Measurements from ENCODE around the gene SNUPN.

DNA sequence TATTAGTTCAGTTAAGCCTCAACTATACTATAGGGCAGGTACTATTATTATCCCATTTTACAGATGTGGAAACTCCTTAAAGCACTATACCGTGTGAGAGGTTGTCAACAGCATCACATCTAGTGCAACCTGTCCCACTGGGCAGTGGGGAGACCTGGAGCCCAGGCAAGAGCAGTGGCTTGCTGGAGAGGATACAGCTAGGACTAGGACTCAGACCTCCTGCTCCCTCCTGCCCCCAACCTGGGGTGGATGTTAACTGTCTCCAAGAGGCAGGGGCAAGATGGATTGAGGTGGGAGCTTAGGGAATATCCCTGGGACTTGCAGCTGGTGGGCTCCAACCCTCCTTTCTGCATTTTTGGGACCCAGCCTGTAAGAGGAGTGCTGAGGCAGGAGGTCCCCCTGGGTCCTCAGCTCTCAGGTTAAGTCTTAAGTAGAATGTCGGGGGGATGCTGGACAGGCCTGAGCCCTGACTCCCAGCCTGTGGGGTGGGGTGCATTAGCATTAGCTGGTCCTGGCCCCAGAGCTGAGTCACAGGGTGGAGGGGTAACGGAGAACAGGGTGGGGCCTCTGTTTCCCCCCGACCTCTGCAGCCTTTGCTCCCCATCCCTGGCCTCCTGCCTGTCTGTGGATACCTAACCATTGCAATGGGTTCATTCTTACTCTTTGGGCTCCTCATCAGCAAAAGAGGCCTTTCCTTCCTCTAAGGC lies 28.8 kb upstream of the SNUPN start:
- TF ChIP-seq RCOR1 (conservative IDR thresholded peaks at IDR 0.05; ENCODE audit: low read depth, low read length) = no peak
- TF ChIP-seq ATF7 (IDR thresholded peaks at IDR 0.05; ENCODE audit: low read depth) = no peak
- TF ChIP-seq LARP7 (IDR thresholded peaks at IDR 0.05) = no peak
- TF ChIP-seq, protein P1, sequence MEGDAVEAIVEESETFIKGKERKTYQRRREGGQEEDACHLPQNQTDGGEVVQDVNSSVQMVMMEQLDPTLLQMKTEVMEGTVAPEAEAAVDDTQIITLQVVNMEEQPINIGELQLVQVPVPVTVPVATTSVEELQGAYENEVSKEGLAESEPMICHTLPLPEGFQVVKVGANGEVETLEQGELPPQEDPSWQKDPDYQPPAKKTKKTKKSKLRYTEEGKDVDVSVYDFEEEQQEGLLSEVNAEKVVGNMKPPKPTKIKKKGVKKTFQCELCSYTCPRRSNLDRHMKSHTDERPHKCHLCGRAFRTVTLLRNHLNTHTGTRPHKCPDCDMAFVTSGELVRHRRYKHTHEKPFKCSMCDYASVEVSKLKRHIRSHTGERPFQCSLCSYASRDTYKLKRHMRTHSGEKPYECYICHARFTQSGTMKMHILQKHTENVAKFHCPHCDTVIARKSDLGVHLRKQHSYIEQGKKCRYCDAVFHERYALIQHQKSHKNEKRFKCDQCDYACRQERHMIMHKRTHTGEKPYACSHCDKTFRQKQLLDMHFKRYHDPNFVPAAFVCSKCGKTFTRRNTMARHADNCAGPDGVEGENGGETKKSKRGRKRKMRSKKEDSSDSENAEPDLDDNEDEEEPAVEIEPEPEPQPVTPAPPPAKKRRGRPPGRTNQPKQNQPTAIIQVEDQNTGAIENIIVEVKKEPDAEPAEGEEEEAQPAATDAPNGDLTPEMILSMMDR (IDR thresholded peaks at IDR 0.05 in 2 of 3, conservative IDR thresholded peaks at IDR 0.05 in 1 of 3; ENCODE audit: control insufficient read depth in 2 of 3, extremely low read depth in 1 of 3, insufficient read depth in 1 of 3, low read depth in 3 of 3, low read length in 3 of 3) = no peak
- TF ChIP-seq, protein P2, sequence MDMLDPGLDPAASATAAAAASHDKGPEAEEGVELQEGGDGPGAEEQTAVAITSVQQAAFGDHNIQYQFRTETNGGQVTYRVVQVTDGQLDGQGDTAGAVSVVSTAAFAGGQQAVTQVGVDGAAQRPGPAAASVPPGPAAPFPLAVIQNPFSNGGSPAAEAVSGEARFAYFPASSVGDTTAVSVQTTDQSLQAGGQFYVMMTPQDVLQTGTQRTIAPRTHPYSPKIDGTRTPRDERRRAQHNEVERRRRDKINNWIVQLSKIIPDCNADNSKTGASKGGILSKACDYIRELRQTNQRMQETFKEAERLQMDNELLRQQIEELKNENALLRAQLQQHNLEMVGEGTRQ (IDR thresholded peaks at IDR 0.05; ENCODE audit: borderline replicate concordance, low read depth, low read length) = no peak
- TF ChIP-seq POLR2A (IDR thresholded peaks at IDR 0.05; ENCODE audit: low read depth, low read length) = no peak
- TF ChIP-seq SMAD1 (IDR thresholded peaks at IDR 0.05; ENCODE audit: low read depth, partially characterized antibody) = no peak
- TF ChIP-seq REST (IDR thresholded peaks at IDR 0.05; ENCODE audit: low read depth, low read length) = no peak
